GM18507 (cell line): Measurements from ENCODE around the gene PA2G4.
"Not testable (repeated sequence)": the region's sequence is repeated elsewhere in the genome, so short reads cannot be mapped to it uniquely, and the experiment has no call there.

Source experiments
- DNase-seq: peaks from one replicate; pipeline ENCODE4 v3.0.0; 2011; ENCODE audit warnings: low read depth; ENCODE audit not compliant: insufficient read length; ENCODE audit errors: extremely low spot score
- FAIRE-seq: peaks from 2 replicates; lab custom pipeline; 2011; peaks lifted over from hg19 to GRCh38; lab: Jason Lieb, UNC

The PA2G4 gene

DNA sequence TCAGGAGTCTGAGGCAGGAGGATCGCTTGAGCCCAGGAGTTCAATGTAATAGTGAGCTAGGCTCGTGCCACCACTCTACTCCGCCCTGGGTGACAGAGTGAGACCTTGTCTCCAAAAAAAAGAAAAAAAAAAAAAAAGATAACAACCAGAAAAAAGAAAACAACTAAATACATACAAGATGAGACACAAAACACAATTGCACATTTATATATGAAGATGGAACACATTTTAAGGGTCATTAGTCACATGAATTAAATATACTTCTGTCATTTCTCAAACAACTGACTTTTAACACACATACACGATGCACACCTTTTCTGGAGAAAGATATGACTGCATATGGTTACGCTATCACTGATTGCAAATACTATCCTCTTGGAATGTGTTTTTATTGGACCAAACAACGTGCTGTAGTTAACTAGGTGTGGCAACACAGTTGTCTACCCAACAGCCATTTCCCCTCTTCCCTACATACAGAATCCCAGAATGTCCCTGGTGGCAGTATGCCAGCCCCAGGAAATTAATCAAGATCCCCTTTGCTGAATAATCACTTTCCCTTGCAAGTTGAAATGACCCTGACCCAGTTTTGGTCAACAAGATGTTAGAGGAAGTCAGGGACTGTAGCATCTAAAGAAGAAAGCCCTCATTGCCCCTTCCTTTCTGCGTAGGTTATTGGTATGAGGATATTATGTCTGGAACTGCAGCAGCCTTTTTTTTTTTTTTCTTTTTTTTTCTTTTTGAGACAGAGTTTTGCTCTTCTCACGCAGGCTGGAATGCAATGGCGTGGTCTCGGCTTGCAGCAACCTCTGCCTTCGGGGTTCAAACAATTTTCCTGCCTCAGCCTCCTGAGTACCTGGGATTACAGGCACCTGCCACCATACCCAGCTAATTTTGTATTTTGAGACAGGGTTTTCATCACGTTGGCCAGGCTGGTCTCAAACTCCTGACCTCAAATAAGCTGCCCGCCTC, 42.4 kb downstream of the PA2G4 start:
- no peak for DNase-seq
- FAIRE-seq: no peak

GRCh38 chr12:56150563-56150962, 46.2 kb downstream of the PA2G4 start:
- no peak for FAIRE-seq

GRCh38 chr12:56151672-56152131, 47.3 kb downstream of the PA2G4 start:
- no peak for DNase-seq
- FAIRE-seq: no peak

More at GRCh38 chr12:56150563-56150962, 46.2 kb downstream of the PA2G4 start:
- DNase-seq: no peak

DNA sequence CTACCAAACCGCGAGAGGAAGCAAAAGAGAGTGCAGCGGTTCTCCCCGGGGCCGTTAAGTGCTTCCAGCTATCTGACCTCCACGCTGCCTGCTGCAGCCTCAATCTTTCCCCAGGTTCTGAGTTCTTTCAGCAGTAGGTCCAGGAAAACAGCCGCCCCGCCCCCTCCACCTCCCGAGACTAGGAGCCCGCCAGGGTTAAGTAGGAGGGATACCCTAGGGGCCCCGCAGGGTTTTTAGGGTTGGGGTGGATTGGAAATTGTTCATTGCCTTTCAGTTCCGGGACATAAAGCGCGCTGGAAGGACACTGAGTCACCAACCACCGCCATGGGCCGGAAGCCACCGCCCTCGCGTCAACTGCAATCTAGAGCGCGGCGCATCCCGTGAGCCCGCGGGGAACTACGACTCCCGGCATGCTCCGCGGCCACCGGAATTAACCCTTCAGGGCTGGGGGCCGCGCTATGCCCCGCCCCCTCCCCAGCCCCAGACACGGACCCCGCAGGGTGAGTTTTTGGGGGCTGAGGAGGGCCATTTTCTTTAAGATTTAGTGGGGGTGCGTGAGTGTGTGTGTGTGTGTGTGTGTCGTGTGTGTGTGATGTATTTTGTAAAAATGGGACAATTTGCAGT, 47.9 kb downstream of the PA2G4 start, which contains the start of gene MYL6B:
Gene MYL6B (plus strand): TSS at position 456 of the 624 bp plus-strand sequence. CDS start 1,332 bp downstream, outside the sequence.
- peak; percentile 92 for FAIRE-seq
- peak; percentile 80 for DNase-seq

DNA sequence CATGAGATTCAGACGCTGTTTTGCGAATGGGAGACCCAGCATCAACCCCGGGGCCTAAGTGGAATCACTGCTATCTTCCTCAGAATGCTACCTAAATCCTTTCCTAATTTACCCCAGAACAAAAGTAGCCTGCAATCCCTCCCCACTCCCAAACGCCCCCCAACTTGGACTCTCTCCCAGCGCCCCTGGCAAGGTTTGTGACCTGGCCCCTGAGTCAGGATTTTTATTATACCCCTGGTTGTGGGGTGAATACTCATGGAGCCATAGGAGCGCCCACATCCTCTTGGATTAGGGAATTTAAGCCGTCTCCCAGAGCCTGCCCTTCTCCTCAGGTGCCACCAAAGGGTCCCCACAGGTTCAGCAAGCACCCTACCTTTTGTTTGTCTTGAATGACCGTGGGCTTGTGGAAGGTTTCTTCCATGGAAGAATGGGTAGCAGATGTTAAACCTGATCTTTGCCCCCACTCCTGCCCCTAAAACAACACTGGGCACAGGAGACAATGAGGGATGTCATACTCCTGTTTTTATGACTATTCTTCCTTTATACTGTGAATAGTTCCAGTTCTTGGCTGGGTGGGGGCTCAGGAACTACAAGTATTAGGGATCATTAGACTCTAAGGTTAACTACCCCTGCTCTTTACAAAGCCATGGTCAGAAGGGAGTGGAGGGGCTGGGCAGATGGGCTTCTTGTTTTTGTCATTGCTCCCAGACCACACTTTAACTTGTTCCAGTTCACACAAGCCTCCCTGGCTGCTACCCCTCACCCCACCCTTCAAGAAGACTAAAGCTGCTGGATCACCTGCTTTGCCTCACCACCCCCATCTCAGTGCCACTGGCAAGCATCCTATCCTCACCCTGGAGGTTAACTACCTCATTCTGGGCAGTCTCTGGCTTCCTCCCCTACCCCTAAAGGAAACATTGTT, 48.7 kb downstream of the PA2G4 start:
- no peak for FAIRE-seq

DNA sequence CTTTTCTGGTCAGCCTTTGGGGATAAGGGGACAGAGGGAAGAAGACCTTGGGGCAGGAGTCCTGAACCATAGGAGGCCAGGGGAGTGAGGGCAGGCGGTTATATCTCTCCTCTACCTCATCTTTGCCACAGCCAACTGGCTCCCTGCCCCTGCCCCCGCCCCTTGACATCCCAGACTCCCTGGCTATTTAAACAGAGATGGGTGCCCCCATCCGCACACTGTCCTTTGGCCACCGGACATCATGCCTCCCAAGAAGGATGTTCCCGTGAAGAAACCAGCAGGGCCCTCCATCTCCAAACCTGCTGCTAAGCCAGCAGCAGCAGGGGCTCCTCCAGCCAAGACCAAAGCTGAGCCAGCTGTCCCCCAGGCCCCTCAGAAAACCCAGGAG, 49.3 kb downstream of the PA2G4 start:
- no peak for FAIRE-seq

More for the DNA sequence above, 48.7 kb downstream of the PA2G4 start:
- DNase-seq: no peak

DNA sequence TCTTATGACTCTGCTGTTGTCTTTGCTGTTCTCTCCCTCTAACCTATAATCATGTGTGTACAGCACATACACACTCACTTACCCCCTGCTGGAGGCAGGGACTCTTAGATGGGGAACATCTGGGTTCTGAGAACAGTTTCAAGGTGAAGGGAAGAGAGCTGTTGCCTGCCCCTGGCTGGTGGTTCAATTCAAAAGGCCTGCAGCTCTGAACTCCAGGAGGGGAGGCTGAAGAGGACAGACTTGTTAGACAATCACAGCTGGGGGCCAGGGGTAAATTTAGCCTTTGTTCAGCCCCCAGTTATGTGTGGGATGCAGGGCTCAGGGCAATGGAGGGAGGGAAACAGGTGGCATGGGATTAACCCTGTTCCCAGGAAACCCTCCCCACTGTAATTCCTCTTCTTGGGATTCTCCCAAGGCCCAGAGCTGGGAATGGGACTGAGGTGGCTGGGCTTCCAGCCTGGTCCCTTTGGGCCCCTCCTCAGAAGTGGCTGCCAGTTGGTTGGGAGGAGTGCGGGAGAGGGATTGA, 50.0 kb downstream of the PA2G4 start:
- FAIRE-seq (no peak), DNase-seq (no peak)

More for the DNA sequence above, 49.3 kb downstream of the PA2G4 start:
- DNase-seq: no peak

- FAIRE-seq: no peak
- DNase-seq: no peak
Observed at GRCh38 chr12:56154818-56155217, 50.5 kb downstream of the PA2G4 start.

- no peak for FAIRE-seq
- DNase-seq: no peak
Observed at GRCh38 chr12:56155256-56155845, 51.0 kb downstream of the PA2G4 start.

- DNase-seq, FAIRE-seq: not testable (repeated sequence)
Observed at GRCh38 chr12:56156464-56157200, 52.3 kb downstream of the PA2G4 start.

GRCh38 chr12:56157201-56158028, 53.1 kb downstream of the PA2G4 start:
- DNase-seq: peak; percentile 58
- FAIRE-seq: no peak

DNA sequence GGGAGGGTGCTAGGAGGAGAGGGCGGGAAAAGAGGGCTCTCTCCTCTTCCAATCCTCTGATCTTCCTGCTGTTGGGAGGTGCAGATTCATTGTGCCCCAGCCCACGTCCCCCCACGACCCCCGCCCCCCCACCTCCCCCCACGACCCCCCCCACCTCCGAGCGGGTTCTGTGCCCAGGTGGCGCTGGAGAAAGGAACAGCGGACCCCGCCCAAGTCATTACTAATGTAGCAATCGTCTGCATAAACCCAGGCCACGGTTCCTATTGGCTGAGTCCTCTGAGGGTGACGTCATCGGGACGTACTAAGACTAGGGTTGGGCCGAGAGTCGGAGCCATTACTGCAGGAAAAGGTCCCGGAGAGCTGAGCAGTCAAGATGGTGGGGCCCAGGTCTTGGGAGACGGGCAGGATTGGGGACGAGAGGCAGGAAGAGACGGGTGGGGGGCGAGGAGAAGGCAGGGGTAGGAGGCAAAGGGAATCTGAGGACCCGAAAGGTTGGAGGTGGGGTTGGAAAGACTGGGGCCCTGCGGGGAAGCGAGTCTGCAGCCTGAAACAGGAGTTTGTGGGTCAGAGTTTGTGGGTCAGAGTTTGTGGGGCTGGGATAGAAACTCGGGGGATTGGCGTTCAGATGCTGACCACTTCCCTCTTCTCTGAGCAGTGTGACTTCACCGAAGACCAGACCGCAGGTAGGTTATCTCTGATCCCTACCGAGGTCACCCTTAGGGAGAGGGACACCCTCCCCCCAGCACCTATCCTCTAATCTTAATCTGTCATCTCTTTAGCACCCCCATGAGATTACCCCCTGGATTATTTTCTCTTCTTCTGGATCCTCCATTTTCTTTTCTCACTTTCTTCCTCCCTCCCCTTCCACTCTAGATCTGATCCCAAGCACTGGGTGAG, 53.9 kb downstream of the PA2G4 start, which contains the start of gene MYL6:
Gene MYL6 (plus strand): TSS at position 331 of the 897 bp plus-strand sequence. CDS start 43 bp downstream, at position 374.
- peak; percentile 80 for DNase-seq
- peak; percentile 96 for FAIRE-seq

DNA sequence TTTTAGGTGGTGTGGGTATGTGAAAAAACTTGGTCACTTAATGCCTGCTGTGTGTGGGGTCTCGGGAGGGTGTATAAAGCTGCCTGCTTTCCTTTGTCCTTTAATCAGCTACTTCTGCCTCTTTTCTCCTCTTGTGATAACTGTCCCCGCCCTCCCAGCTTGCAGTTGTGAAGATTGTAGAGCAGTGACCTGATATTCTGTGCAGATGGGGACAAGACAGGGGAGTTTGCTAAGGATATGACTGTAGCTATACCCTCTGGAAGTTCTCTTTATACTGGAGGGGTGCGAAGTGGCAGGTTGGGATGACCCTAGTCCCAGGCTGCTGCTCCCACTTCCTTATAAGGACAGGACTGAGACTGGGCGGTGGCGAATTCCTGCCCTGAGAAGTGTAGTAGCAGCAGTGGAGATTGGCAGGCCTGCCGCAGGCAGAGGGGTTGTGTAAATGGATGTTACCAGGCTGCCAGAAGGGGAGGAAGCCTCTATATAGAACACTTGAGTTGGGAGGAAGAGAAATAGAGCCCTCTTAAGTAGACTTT, 54.6 kb downstream of the PA2G4 start:
- FAIRE-seq (peak; percentile 72), DNase-seq (no peak)

GRCh38 chr12:56159482-56160192, 55.3 kb downstream of the PA2G4 start:
- DNase-seq: no peak

DNA sequence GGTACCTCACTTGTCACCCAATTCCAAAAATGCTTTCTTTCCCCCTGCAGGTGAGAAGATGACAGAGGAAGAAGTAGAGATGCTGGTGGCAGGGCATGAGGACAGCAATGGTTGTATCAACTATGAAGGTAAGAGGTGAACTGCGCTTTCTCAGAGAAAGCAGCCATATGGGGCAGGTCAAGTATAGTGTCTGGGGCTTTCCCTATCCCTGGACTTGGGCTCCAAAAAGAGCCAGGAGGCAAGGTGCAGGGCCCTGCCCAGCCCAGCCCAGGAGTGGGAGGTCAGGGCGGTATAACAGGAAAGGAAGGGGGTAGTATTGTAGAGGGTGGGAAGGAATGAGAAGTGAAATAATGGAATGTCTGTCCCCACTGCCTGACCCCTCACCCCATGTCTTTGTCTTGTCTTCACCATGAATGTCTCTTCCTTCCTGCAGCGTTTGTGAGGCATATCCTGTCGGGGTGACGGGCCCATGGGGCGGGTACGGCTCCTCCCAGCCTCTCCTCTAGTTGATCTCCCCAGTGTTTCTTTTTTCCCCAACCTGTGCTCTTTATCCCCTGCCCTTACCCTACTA, 55.9 kb downstream of the PA2G4 start:
- DNase-seq (no peak), FAIRE-seq (no peak)

More at GRCh38 chr12:56159482-56160192, 55.3 kb downstream of the PA2G4 start:
- FAIRE-seq: no peak
